HepG2 (cell line): Measurements from ENCODE around the gene GLT1D1. TPM values are rescaled to one million over a fixed set of nuclear protein-coding genes. Genes with fewer than 3 reads are reported as not detected.

ENCODE experiments used
- AGO1 ChIP-seq: fragments of 200-400 bp; formaldehyde crosslinking; IDR thresholded peaks from 2 replicates; pipeline ENCODE4 v1.6.1; 2017; ENCODE audit warnings: mild to moderate bottlenecking, low read depth, low read length, moderate library complexity; ENCODE audit not compliant: poor library complexity, severe bottlenecking
- ATF7 ChIP-seq, 2 experiments: fragments of 450-650 bp in 1 of 2; sonication (generic) in 1 of 2; formaldehyde crosslinking in 1 of 2; IDR thresholded peaks; 2 replicates each; pipeline versions ENCODE4 v1.4.0 to v1.6.1; 2016 to 2020; ENCODE audit warnings: antibody characterized with exemption in 1 of 2, mild to moderate bottlenecking in 1 of 2, missing genetic modification reagents in 1 of 2
- FOXP1 ChIP-seq, 2 experiments: fragments of 450-650 bp in 1 of 2; IDR thresholded peaks; 2 replicates each; pipeline ENCODE4 v1.6.1; 2017 to 2018; ENCODE audit warnings: antibody characterized with exemption in 1 of 2
- HDAC6 ChIP-seq: fragments of 200-600 bp; sonication (generic); IDR thresholded peaks from 2 replicates; pipeline ENCODE4 v1.7.0; 2017; ENCODE audit warnings: mild to moderate bottlenecking, antibody characterized with exemption, low read length, low read depth
- HNRNPUL1 ChIP-seq: fragments of 200-400 bp; formaldehyde crosslinking; IDR thresholded peaks from 2 replicates; pipeline ENCODE4 v1.6.1; 2017; ENCODE audit warnings: low read depth, mild to moderate bottlenecking, low read length, moderate library complexity
- KDM1A ChIP-seq: IDR thresholded peaks from 2 replicates; pipeline ENCODE4 v1.6.1; 2016; ENCODE audit warnings: missing compliant biosample characterization
- MAFK ChIP-seq, 2 experiments: IDR thresholded peaks in 1 of 2; conservative IDR thresholded peaks in 1 of 2; 2 replicates each; pipeline ENCODE4 v1.6.1; 2011; ENCODE audit warnings: improper control_type of control experiment in 2 of 2, low read length in 2 of 2
- MEIS2 ChIP-seq: sonication (generic); formaldehyde crosslinking; IDR thresholded peaks from 2 replicates; pipeline ENCODE4 v1.9.0; 2021; ENCODE audit warnings: mild to moderate bottlenecking, missing genetic modification reagents
- MXD4 ChIP-seq: IDR thresholded peaks from 2 replicates; pipeline ENCODE4 v1.6.1; 2016; ENCODE audit warnings: mild to moderate bottlenecking, missing biosample characterization, missing genetic modification reagents
- REPIN1 ChIP-seq: sonication (generic); formaldehyde crosslinking; IDR thresholded peaks from 2 replicates; pipeline ENCODE4 v1.8.0; 2022; ENCODE audit warnings: missing genetic modification reagents, low read depth, mild to moderate bottlenecking, borderline replicate concordance
- SMAD1 ChIP-seq: sonication (generic); formaldehyde crosslinking; IDR thresholded peaks from 2 replicates; pipeline ENCODE4 v1.4.0; 2020; ENCODE audit warnings: missing genetic modification reagents, low read depth, mild to moderate bottlenecking, borderline replicate concordance
- SNAI1 ChIP-seq: sonication (generic); formaldehyde crosslinking; IDR thresholded peaks from 2 replicates; pipeline ENCODE4 v1.5.0; 2020; ENCODE audit warnings: mild to moderate bottlenecking, missing genetic modification reagents, borderline replicate concordance
- TBX2 ChIP-seq: sonication (generic); formaldehyde crosslinking; IDR thresholded peaks from 2 replicates; pipeline ENCODE4 v1.5.0; 2020; ENCODE audit warnings: missing genetic modification reagents, mild to moderate bottlenecking, borderline replicate concordance
- THAP11 ChIP-seq: IDR thresholded peaks from 2 replicates; pipeline ENCODE4 v1.6.1; 2016; ENCODE audit warnings: missing biosample characterization, missing genetic modification reagents
- U2AF1 ChIP-seq: fragments of 200-400 bp; formaldehyde crosslinking; optimal IDR thresholded peaks from 2 replicates; pipeline ENCODE3; 2017; ENCODE audit warnings: mild to moderate bottlenecking, low read depth, low read length
- U2AF2 ChIP-seq: fragments of 200-400 bp; formaldehyde crosslinking; IDR thresholded peaks from 2 replicates; pipeline ENCODE4 v1.6.1; 2017; ENCODE audit warnings: low read depth, mild to moderate bottlenecking, low read length
- ZNF333 ChIP-seq: sonication (generic); formaldehyde crosslinking; IDR thresholded peaks from 2 replicates; pipeline ENCODE4 v1.4.0; 2020; ENCODE audit warnings: mild to moderate bottlenecking, missing genetic modification reagents, borderline replicate concordance
- ZNF546 ChIP-seq: sonication (generic); formaldehyde crosslinking; conservative IDR thresholded peaks from 2 replicates; pipeline ENCODE4 v1.8.1; 2023; ENCODE audit warnings: mild to moderate bottlenecking, missing genetic modification reagents
- ZNF614 ChIP-seq: IDR thresholded peaks from 2 replicates; pipeline ENCODE4 v1.6.1; 2018; ENCODE audit warnings: missing biosample characterization, missing genetic modification reagents, inconsistent platforms, borderline replicate concordance
- ZNF672 ChIP-seq: sonication (generic); formaldehyde crosslinking; IDR thresholded peaks from 2 replicates; pipeline ENCODE4 v1.8.1; 2022; ENCODE audit warnings: missing genetic modification reagents
- ZNF782 ChIP-seq: sonication (generic); formaldehyde crosslinking; IDR thresholded peaks from 2 replicates; pipeline ENCODE4 v1.4.0; 2020; ENCODE audit warnings: missing genetic modification reagents, mild to moderate bottlenecking, borderline replicate concordance
- polyA plus RNA-seq, 8 experiments: library from polyadenylated mRNA; depleted of rRNA in 3 of 8; stranded (reverse) in 7 of 8; unstranded in 1 of 8; fragments of >200 nt; fragmentation: Illumina TruSeq in 4 of 8; extraction: Trizol in 4 of 8; gene quantifications; 2 replicates each; pipeline versions ENCODE4 v1.2.1 to v1.2.3, GENCODE V29; 2011 to 2016; ENCODE audit warnings: low read depth in 4 of 8, missing spikeins in 1 of 8, mixed read lengths in 1 of 8; ENCODE audit not compliant: insufficient read depth in 1 of 8
- total RNA-seq, 5 experiments: library from RNA; depleted of rRNA; stranded (reverse); fragments of >200 nt; fragmentation: Illumina TruSeq; extraction: Trizol; gene quantifications; 2 replicates each; pipeline ENCODE4 v1.2.3, GENCODE V29; 2016; ENCODE audit warnings: low read depth in 1 of 5
- TF ChIP-seq, protein P1 (sequence below): fragments of 450-650 bp; IDR thresholded peaks from 2 replicates; pipeline ENCODE4 v1.6.1; 2017
- TF ChIP-seq, protein P2 (sequence below): sonication (generic); IDR thresholded peaks from 2 replicates; pipeline ENCODE4 v1.6.1; 2016; ENCODE audit warnings: low read depth, borderline replicate concordance
- TF ChIP-seq, protein P3 (sequence below): sonication (generic); formaldehyde crosslinking; IDR thresholded peaks from 2 replicates; pipeline ENCODE4 v1.5.0; 2020; ENCODE audit warnings: missing genetic modification reagents, mild to moderate bottlenecking, borderline replicate concordance
- TF ChIP-seq, protein P4 (sequence below): sonication (generic); formaldehyde crosslinking; IDR thresholded peaks from 2 replicates; pipeline ENCODE4 v1.4.0; 2020; ENCODE audit warnings: missing genetic modification reagents
- TF ChIP-seq, protein P5 (sequence below): sonication (generic); formaldehyde crosslinking; IDR thresholded peaks from 2 replicates; pipeline ENCODE4 v1.4.0; 2020; ENCODE audit warnings: missing genetic modification reagents

GLT1D1 gene
- total and polyA plus RNA-seq, 2 of the 13 experiments (the other 11 are each of a cell fraction or from before 2014, with no cell fraction given): 0.09 to 0.17 TPM

DNA sequence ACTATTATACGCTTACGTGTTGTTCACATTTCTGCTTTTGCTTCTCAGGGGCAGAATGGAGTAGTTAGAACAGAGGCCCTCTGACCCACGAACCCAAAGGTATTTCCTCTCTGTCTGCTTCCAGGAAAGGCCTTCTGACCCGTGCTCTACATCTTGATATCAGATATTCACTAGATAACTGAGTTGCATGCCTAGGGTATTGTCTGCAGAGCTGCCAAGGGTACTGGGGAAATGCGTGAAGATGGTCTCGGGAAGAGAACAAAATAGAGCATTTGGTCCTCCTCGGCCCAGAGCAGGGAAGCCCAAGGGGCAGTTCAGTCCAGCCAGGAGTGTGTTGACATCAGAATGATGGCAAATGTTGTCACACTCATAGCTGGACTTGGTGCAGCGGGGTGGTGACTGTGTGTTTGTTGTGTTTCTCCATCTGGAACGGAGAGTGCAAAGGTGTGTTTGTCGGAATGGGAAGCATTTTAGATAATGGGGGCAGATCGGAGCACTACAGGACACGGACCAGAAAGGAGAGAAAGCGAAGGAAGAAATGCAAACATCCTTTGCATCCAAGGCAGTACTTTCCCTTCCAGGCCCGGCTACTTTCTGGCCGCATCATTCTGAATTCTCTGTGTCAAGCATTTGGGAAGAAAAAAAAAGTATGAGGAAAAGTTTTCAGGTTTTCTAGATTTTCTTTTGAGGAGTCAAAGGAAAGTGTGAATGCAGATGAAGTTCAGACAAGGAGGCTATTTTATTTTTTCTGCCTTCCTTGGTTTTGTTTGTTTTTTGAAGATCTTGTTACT, 8.1 kb downstream of the GLT1D1 start (continued):
- TF ChIP-seq TBX2 (CRISPR knock-in tag): peak; percentile 56
- no peak for TF ChIP-seq HNRNPUL1
- no peak for TF ChIP-seq MEIS2
- TF ChIP-seq, protein P1, sequence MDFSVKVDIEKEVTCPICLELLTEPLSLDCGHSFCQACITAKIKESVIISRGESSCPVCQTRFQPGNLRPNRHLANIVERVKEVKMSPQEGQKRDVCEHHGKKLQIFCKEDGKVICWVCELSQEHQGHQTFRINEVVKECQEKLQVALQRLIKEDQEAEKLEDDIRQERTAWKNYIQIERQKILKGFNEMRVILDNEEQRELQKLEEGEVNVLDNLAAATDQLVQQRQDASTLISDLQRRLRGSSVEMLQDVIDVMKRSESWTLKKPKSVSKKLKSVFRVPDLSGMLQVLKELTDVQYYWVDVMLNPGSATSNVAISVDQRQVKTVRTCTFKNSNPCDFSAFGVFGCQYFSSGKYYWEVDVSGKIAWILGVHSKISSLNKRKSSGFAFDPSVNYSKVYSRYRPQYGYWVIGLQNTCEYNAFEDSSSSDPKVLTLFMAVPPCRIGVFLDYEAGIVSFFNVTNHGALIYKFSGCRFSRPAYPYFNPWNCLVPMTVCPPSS: no peak
- TF ChIP-seq, protein P2, sequence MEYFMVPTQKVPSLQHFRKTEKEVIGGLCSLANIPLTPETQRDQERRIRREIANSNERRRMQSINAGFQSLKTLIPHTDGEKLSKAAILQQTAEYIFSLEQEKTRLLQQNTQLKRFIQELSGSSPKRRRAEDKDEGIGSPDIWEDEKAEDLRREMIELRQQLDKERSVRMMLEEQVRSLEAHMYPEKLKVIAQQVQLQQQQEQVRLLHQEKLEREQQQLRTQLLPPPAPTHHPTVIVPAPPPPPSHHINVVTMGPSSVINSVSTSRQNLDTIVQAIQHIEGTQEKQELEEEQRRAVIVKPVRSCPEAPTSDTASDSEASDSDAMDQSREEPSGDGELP: peak; percentile 74; the same call in 1 of the 2 replicates
- no peak for TF ChIP-seq AGO1
- 0 out of 2 replicates have a peak, but pooled peaks have one; percentile 48 for TF ChIP-seq KDM1A (CRISPR knock-in tag)
- peak; percentile 24; the same call in 1 of the 2 replicates for TF ChIP-seq ZNF614 (CRISPR knock-in tag)
- TF ChIP-seq, protein P3, sequence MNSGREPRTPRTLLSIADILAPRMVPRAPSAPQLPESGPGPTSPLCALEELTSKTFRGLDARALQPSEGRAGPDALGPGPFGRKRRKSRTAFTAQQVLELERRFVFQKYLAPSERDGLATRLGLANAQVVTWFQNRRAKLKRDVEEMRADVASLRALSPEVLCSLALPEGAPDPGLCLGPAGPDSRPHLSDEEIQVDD (CRISPR knock-in tag): no peak
- TF ChIP-seq SMAD1 (CRISPR knock-in tag): no peak
- no peak for TF ChIP-seq ZNF546 (CRISPR knock-in tag)
- TF ChIP-seq SNAI1 (CRISPR knock-in tag): no peak
- no peak for TF ChIP-seq ZNF782 (CRISPR knock-in tag)
- TF ChIP-seq, protein P4, sequence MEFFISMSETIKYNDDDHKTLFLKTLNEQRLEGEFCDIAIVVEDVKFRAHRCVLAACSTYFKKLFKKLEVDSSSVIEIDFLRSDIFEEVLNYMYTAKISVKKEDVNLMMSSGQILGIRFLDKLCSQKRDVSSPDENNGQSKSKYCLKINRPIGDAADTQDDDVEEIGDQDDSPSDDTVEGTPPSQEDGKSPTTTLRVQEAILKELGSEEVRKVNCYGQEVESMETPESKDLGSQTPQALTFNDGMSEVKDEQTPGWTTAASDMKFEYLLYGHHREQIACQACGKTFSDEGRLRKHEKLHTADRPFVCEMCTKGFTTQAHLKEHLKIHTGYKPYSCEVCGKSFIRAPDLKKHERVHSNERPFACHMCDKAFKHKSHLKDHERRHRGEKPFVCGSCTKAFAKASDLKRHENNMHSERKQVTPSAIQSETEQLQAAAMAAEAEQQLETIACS (CRISPR knock-in tag): no peak
- TF ChIP-seq HDAC6: no peak
- TF ChIP-seq FOXP1 (IDR thresholded peaks at IDR 0.05): peak; percentile 77; the same call in 1 of the 2 replicates
- peak; percentile 87 for TF ChIP-seq FOXP1 (CRISPR knock-in tag; IDR thresholded peaks at IDR 0.05)
- TF ChIP-seq THAP11 (CRISPR knock-in tag): peak; percentile 64
- 0 out of 2 replicates have a peak, but pooled peaks have one; percentile 10 for TF ChIP-seq ATF7 (IDR thresholded peaks at IDR 0.05)
- no peak for TF ChIP-seq ATF7 (CRISPR knock-in tag; IDR thresholded peaks at IDR 0.05)
- no peak for TF ChIP-seq MAFK (conservative IDR thresholded peaks at IDR 0.05 in 1 of 2, IDR thresholded peaks at IDR 0.05 in 1 of 2; ENCODE audit: low read length in 2 of 2)
- TF ChIP-seq U2AF2: no peak
- TF ChIP-seq MXD4: 0 out of 2 replicates have a peak, but pooled peaks have one; percentile 39
- no peak for TF ChIP-seq U2AF1
- no peak for TF ChIP-seq ZNF333 (CRISPR knock-in tag)
- no peak for TF ChIP-seq ZNF672
- 0 out of 2 replicates have a peak, but pooled peaks have one; percentile 34 for TF ChIP-seq REPIN1 (CRISPR knock-in tag)
- TF ChIP-seq, protein P5, sequence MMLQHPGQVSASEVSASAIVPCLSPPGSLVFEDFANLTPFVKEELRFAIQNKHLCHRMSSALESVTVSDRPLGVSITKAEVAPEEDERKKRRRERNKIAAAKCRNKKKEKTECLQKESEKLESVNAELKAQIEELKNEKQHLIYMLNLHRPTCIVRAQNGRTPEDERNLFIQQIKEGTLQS (CRISPR knock-in tag): no peak
